Heart left ventricle (tissue), 16 donors: Measurements from ENCODE around the gene PCGF3. TPM values are rescaled to one million over a fixed set of nuclear protein-coding genes. Genes with fewer than 3 reads are reported as not detected.
A peak's percentile ranks its signal among the peaks of the same experiment; 100 is the strongest.

Experiments
- ATAC-seq, 4 donors: fragments of 200-7000 bp; cut with Tn5 transposase; one replicate each; pipeline ENCODE4 v1.9.1; 2020 to 2022; ENCODE audit warnings: moderate library complexity in 4 of 4, mild to moderate bottlenecking in 3 of 4, moderate number of reproducible peaks in 1 of 4
- DNase-seq, 5 donors: peaks; one replicate each; pipeline ENCODE4 v3.0.0-alpha.2; 2020
- H3K27ac ChIP-seq, 12 donors: fragments of 200-600 bp; sonication (generic) in 4 of 12; one replicate each; pipeline versions ENCODE4 v1.5.0 to v1.8.0; 2016 to 2022; ENCODE audit warnings: mild to moderate bottlenecking in 2 of 12
- H3K27me3 ChIP-seq, 9 donors: fragments of 200-600 bp; sonication (generic) in 2 of 9; one replicate each; pipeline versions ENCODE4 v1.5.1 to v1.8.0; 2016 to 2022; ENCODE audit warnings: mild to moderate bottlenecking in 3 of 9
- H3K36me3 ChIP-seq, 9 donors: fragments of 200-600 bp; sonication (generic) in 2 of 9; one replicate each; pipeline versions ENCODE4 v1.5.0 to v1.8.0; 2018 to 2022; ENCODE audit warnings: mild to moderate bottlenecking in 2 of 9
- H3K4me1 ChIP-seq, 12 donors: fragments of 200-600 bp; sonication (generic) in 4 of 12; one replicate each; pipeline versions ENCODE4 v1.5.0 to v1.8.0; 2016 to 2022; ENCODE audit warnings: mild to moderate bottlenecking in 3 of 12
- H3K4me3 ChIP-seq, 12 donors: fragments of 200-600 bp; sonication (generic) in 4 of 12; one replicate each; pipeline versions ENCODE4 v1.5.0 to v1.8.0; 2017 to 2022; ENCODE audit warnings: mild to moderate bottlenecking in 9 of 12, moderate library complexity in 4 of 12
- H3K9me3 ChIP-seq, 12 donors: fragments of 200-600 bp; sonication (generic) in 4 of 12; one replicate each; pipeline versions ENCODE4 v1.5.0 to v1.8.0; 2016 to 2022; ENCODE audit warnings: mild to moderate bottlenecking in 1 of 12
- POLR2A ChIP-seq, 2 donors: fragments of 450-650 bp; IDR thresholded peaks; one replicate each; pipeline ENCODE4 v1.6.1; 2017; ENCODE audit warnings: antibody characterized with exemption in 2 of 2, mild to moderate bottlenecking in 2 of 2, moderate library complexity in 2 of 2
- whole genome bisulfite sequencing, 4 donors: extraction: QIAGEN DNeasy Blood & Tissue Kit in 2 of 4; methylation state at CpG; one replicate each; pipeline versions ENCODE4 v1.1.5 to v1.1.7; 2013 to 2018; 5-methylcytosine and 5-hydroxymethylcytosine counted together
- intact Hi-C, 10 donors: fragments of 100-400 bp; cut with DNase I; formaldehyde crosslinking; loops; one replicate each; pipeline versions ENCODE4 v1.11.1 to v1.14.2; 2022
- polyA plus RNA-seq, 2 donors: library from polyadenylated mRNA; stranded (reverse); fragments of 200-250 nt; gene quantifications; one replicate each; pipeline ENCODE4 v1.2.3, GENCODE V29; 2013
- total RNA-seq, 9 donors: library from RNA; depleted of rRNA in 2 of 9; stranded (reverse); fragments of >200 nt in 2 of 9; fragmentation: NEBNext Ultra II Directional in 3 of 9; extraction: Animal tissue kit (Norgen Biotek cat#: 25700) in 3 of 9; gene quantifications; one replicate each; pipeline versions ENCODE4 v1.1.0 to v1.2.4, GENCODE V29; 2016 to 2023
- TF ChIP-seq, protein P1 (sequence below), 12 donors: fragments of 200-600 bp; sonication (generic) in 4 of 12; IDR thresholded peaks; one replicate each; pipeline versions ENCODE4 v1.5.0 to v1.8.0; 2018 to 2022; ENCODE audit warnings: antibody characterized with exemption in 12 of 12, mild to moderate bottlenecking in 5 of 12
- donor health status: ischemic (EF 13 %, LVEDD 7.1; RV severe dilation, severe dysfunction).
- donor health status: healthy with polysubstance abuse.
- donor health status: DM: no; HTN: yes; CAD: no.
- donor health status: DM: no; HTN: no; CAD: no.
- donor health status: ischemic (EF 25% LVEDD 6.9; RV normal size, moderate dysfunction).
- donor health status: ischemic (EF 25% LVEDD 5.7; RV mildly dilated, moderate dysfunction).
- donor health status: healthy.
- donor health status: DM: yes; HTN: yes; CAD: no.
- donor health status: ischemic (EF 35%, LVEDD 5.7; RV mildly dilated, moderate dysfunction).
- donor health status: nonischemic (EF 11% LVEDD 7.7; RV severe dilation, severe dysfunction).
- donor health status: DM: yes; HTN: yes; CAD: no.
- donor health status: PGD.
- donor health status: ischemic (EF 29% LVEDD 5.4; RV normal size, mild dysfunction).
- donor health status: nonischemic (EF 23%, LVEDD 6.1; RV moderate dilation, normal function).

The PCGF3 gene
- total and polyA plus RNA-seq, 11 donors = 16.2 to 45.7 (median 22.5) TPM

DNA sequence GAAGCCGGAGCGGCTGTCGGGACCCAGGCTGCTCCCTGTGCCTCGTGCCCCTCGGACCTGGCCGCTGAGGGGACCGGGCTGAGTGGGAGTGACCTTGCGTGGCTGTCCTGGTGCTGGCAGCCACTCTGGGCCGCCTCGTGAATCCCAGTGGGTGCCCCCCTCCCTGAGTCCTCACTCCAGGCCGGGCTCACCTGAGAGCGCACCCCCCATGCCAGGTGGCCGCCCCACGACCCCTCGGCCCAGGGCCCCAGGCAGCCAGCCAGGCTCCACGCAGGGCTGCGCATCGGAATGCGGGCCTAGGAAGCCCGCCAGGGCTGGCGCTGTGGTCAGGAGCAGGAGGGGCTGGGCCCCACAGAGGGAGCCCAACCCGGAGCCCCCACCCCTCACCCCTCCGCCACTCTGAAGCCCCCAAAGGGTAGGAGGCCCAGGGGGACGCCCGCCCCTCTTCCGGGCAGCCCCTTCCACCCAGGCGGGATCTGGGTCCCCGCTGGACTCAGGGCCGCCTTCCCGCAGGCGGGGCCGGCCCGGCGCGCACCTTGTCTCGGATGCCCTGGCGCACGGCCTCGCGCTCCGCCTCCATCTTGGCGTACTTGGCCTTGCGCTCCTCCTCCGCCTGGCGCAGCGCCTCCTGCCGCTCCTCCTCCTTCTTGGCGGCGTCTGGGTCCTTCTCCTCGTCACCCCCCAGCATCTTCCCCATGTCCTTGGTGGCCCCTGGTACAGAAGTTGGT, 86.4 kb downstream of the PCGF3 start:
- TF ChIP-seq, protein P1, sequence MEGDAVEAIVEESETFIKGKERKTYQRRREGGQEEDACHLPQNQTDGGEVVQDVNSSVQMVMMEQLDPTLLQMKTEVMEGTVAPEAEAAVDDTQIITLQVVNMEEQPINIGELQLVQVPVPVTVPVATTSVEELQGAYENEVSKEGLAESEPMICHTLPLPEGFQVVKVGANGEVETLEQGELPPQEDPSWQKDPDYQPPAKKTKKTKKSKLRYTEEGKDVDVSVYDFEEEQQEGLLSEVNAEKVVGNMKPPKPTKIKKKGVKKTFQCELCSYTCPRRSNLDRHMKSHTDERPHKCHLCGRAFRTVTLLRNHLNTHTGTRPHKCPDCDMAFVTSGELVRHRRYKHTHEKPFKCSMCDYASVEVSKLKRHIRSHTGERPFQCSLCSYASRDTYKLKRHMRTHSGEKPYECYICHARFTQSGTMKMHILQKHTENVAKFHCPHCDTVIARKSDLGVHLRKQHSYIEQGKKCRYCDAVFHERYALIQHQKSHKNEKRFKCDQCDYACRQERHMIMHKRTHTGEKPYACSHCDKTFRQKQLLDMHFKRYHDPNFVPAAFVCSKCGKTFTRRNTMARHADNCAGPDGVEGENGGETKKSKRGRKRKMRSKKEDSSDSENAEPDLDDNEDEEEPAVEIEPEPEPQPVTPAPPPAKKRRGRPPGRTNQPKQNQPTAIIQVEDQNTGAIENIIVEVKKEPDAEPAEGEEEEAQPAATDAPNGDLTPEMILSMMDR (IDR thresholded peaks at IDR 0.05) = no peak
- TF ChIP-seq POLR2A (IDR thresholded peaks at IDR 0.05) = no peak
- no peak overlapping the region for H3K27ac ChIP-seq
- H3K4me3 ChIP-seq = peak overlapping the region in 7 of 12 donors; percentile 1 to 31 (median 15)
- no peaks in the 10 kb centered on the region for H3K9me3 ChIP-seq
- intact Hi-C loops = no loop called here
- peaks cover 35 to 78% (median 54%) of the 10 kb centered on the region in 9 donors for H3K27me3 ChIP-seq
- H3K36me3 ChIP-seq = no peaks in the 10 kb centered on the region
- DNase-seq (no peak), ATAC-seq (no peak)
- peaks cover 0 to 30% (median 14%) of the 10 kb centered on the region in 12 donors for H3K4me1 ChIP-seq
- WGBS, 4 donors = 1 to 34% (median 11%) methylated on average over 11 to 50 of the region's 50 CpGs

DNA sequence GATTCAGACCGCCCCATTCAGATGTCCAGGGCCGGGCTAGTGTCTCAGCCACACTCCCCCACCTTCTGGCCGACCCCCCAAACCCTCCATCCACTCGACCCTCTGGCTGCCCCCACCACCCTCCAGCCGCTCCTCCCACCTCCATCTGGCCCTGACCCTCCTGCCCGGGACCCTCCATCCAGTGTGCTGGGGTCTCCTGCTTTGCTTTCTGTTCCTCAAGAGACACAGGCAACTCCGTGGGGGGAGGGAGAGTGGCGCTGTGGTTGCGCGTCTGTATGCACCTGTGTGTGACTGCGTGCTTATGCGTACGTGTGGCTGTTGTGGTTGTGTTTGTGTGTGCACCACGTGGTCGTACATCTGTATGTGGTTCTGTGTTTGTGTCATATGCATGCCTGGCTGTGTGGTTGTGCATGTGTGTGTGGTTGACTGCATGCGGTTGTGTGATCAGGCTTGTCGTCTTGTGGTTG, 87.0 kb downstream of the PCGF3 start:
- no peak for ATAC-seq
- no peak overlapping the region for H3K27ac ChIP-seq
- H3K36me3 ChIP-seq = no peaks in the 10 kb centered on the region
- H3K4me3 ChIP-seq = peak overlapping the region in 2 of 12 donors; percentile 17 to 18
- 48 to 57% (median 56%) methylated on average over 16 to 17 of the region's 17 CpGs for WGBS, 4 donors
- TF ChIP-seq, protein P1 (IDR thresholded peaks at IDR 0.05) = no peak
- peaks cover 35 to 78% (median 54%) of the 10 kb centered on the region in 9 donors for H3K27me3 ChIP-seq
- DNase-seq = no peak
- H3K4me1 ChIP-seq = peaks cover 0 to 27% (median 13%) of the 10 kb centered on the region in 12 donors
- intact Hi-C loops = no loop called here
- H3K9me3 ChIP-seq = no peaks in the 10 kb centered on the region

DNA sequence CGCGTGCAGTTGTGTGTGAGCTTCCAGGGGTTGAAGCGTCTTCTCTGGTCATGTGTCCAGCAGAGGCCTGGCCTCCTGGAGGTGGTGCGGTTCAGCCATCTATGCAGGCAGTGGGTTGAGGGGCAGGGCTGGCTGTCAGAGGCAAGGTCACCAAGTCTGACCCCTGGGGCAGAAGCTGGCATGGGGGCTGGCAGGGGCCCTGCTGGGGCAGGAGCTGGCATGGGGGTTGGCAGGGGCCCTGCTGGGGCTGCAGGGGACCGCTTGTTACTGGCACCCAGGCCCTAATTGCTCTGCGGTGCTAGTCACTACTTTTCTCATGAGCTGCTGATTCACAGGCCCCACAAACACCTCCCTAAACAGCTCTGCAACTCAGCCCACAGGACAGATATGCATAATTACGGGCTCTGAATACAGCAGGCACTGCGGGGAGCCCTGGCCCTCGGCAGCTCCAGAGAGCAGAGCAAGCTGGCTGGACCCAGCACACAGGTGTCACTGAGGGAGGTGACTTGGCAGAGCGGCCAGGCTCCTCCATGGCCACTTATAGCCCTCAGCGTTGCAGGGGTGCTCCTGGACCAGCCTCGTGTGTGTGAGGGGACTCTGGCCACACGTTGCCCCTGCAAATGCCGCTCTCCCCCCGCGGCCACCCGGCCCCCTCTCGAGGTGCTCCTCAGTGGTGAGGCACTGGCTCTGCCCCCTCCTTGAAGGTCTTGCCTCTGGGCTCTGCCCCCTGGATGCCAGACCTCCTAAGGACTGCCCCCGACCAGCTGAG, 87.6 kb downstream of the PCGF3 start:
- ATAC-seq = no peak
- no peaks in the 10 kb centered on the region for H3K36me3 ChIP-seq
- intact Hi-C loops = no loop called here
- H3K4me1 ChIP-seq = peaks cover 0 to 27% (median 13%) of the 10 kb centered on the region in 12 donors
- TF ChIP-seq POLR2A (IDR thresholded peaks at IDR 0.05) = no peak
- TF ChIP-seq, protein P1 (IDR thresholded peaks at IDR 0.05) = no peak
- 54 to 80% (median 67%) methylated on average over 15 to 19 of the region's 19 CpGs for WGBS, 4 donors
- H3K9me3 ChIP-seq = no peaks in the 10 kb centered on the region
- H3K4me3 ChIP-seq = no peak overlapping the region
- peaks cover 35 to 78% (median 54%) of the 10 kb centered on the region in 9 donors for H3K27me3 ChIP-seq
- no peak for DNase-seq
- no peak overlapping the region for H3K27ac ChIP-seq
